Ectodermal cell (in vitro differentiated cells): Measurements from ENCODE around the gene MAP2K7.
A peak's percentile ranks its signal among the peaks of the same experiment; 100 is the strongest.

Experiments
- H3K27ac ChIP-seq: 2 replicates; pipeline ENCODE4 v1.7.0; 2013; ENCODE audit warnings: mild to moderate bottlenecking, low read depth, low read length; ENCODE audit not compliant: insufficient read depth, poor library complexity, severe bottlenecking
- H3K27me3 ChIP-seq: 2 replicates; pipeline ENCODE4 v1.7.0; 2013; ENCODE audit warnings: mild to moderate bottlenecking, low read length; ENCODE audit not compliant: insufficient read depth, control insufficient read depth, poor library complexity, severe bottlenecking
- H3K36me3 ChIP-seq: one replicate; pipeline ENCODE4 v1.7.0; 2013; ENCODE audit warnings: low read length; ENCODE audit not compliant: control insufficient read depth, insufficient read depth
- H3K4me1 ChIP-seq: one replicate; pipeline ENCODE4 v1.7.0; 2013; ENCODE audit warnings: low read length; ENCODE audit not compliant: control insufficient read depth, insufficient read depth
- H3K4me3 ChIP-seq: 2 replicates; pipeline ENCODE4 v1.7.0; 2013; ENCODE audit warnings: low read depth, low read length, control low read depth; ENCODE audit not compliant: insufficient read depth
- H3K9me3 ChIP-seq: 2 replicates; pipeline ENCODE4 v1.7.0; 2013; ENCODE audit warnings: mild to moderate bottlenecking, low read length, moderate library complexity; ENCODE audit not compliant: control insufficient read depth
- WGBS, 2 experiments: methylation state at CpG; one replicate each; pipeline ENCODE4 v1.1.7; 2013; ENCODE audit warnings: missing lambda C conversion rate in 2 of 2; 5-methylcytosine and 5-hydroxymethylcytosine counted together

Gene MAP2K7

DNA sequence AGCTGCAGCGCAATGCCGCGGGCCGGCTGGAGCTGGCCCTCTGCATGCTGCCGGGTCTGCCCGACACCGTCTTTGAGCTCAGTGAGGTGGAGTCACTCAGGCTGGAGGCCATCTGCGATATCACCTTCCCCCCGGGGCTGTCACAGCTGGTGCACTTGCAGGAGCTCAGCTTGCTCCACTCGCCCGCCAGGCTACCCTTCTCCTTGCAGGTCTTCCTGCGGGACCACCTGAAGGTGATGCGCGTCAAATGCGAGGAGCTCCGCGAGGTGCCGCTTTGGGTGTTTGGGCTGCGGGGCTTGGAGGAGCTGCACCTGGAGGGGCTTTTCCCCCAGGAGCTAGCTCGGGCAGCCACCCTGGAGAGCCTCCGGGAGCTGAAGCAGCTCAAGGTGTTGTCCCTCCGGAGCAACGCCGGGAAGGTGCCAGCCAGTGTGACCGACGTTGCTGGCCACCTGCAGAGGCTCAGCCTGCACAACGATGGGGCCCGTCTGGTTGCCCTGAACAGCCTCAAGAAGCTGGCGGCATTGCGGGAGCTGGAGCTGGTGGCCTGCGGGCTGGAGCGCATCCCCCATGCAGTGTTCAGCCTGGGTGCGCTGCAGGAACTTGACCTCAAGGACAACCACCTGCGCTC is 3.8 kb upstream of the MAP2K7 start:
- Histone ChIP-seq H3K27ac (no peak overlapping the region), H3K36me3 (no peaks in the 10 kb centered on the region), H3K27me3 (no peaks in the 10 kb centered on the region), H3K4me1 (peaks cover 11% of the 10 kb centered on the region), H3K9me3 (no peaks in the 10 kb centered on the region), H3K4me3 (no peak overlapping the region)
- 94 to 95% methylated on average over 34 of the region's 34 CpGs for WGBS, 2 experiments

DNA sequence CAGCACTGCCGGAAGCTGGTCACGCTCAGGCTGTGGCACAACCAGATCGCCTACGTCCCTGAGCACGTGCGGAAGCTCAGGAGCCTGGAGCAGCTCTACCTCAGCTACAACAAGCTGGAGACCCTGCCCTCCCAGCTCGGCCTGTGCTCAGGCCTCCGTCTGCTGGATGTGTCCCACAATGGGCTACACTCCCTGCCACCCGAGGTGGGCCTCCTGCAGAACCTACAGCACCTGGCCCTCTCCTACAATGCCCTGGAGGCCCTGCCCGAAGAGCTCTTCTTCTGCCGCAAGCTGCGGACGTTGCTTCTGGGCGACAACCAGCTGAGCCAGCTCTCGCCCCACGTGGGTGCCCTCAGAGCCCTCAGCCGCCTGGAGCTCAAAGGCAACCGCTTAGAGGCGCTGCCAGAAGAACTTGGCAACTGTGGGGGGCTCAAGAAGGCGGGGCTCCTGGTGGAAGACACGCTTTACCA is 3.2 kb upstream of the MAP2K7 start:
- no peak overlapping the region for H3K27ac ChIP-seq
- H3K4me1 ChIP-seq = peaks cover 11% of the 10 kb centered on the region
- no peaks in the 10 kb centered on the region for H3K36me3 ChIP-seq
- H3K4me3 ChIP-seq = no peak overlapping the region
- no peaks in the 10 kb centered on the region for H3K27me3 ChIP-seq
- WGBS, 2 experiments = 88 to 90% methylated on average over 21 of the region's 21 CpGs
- no peaks in the 10 kb centered on the region for H3K9me3 ChIP-seq

DNA sequence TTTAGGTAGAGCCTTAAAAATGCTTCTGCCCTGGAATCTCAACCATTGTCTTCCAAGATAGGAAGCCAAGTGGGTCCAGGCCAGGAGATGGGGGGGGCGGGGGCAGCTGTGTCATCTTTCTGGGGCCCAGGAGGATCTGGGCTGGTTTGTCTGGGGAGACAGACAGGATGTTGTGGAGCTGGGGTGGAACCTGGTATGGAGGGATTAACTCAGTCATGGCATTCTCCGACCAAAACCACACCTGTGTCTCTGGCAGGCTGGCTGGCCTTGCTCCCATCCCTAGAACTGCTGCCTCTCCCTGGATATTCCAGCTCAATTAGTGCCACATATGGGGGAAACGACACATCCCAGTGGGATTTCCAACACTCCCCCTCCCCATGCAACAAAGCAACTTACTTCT is 2.7 kb upstream of the MAP2K7 start:
- H3K4me3 ChIP-seq = no peak overlapping the region
- H3K36me3 ChIP-seq = no peaks in the 10 kb centered on the region
- no peaks in the 10 kb centered on the region for H3K27me3 ChIP-seq
- no peak overlapping the region for H3K27ac ChIP-seq
- no peaks in the 10 kb centered on the region for H3K9me3 ChIP-seq
- peaks cover 11% of the 10 kb centered on the region for H3K4me1 ChIP-seq
- 81 to 89% methylated on average over 3 of the region's 3 CpGs for WGBS, 2 experiments

DNA sequence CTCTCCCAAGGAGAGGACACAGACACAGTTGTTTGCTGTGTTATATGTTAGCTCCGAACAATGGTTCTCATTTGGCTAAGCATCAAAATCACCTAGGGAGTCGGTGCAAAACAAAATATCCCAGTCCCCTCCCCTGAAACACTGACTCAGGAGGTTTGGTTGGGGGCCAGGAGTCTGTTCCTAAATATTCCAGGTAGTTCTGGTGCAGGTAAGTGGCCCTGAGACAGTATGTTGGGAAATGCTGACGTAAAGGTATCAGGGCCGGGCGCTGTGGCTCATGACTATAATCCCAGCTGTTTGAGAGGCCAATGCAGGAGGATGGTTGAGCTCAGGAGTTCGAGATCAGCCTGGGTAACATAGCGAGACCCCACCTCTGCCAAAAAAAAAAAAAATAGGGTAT is 2.3 kb upstream of the MAP2K7 start:
- Histone ChIP-seq H3K27me3 (no peaks in the 10 kb centered on the region), H3K9me3 (no peaks in the 10 kb centered on the region), H3K36me3 (no peaks in the 10 kb centered on the region), H3K4me3 (no peak overlapping the region), H3K27ac (no peak overlapping the region), H3K4me1 (peaks cover 11% of the 10 kb centered on the region)
- WGBS, 2 experiments = 95% methylated on average over 7 of the region's 7 CpGs

DNA sequence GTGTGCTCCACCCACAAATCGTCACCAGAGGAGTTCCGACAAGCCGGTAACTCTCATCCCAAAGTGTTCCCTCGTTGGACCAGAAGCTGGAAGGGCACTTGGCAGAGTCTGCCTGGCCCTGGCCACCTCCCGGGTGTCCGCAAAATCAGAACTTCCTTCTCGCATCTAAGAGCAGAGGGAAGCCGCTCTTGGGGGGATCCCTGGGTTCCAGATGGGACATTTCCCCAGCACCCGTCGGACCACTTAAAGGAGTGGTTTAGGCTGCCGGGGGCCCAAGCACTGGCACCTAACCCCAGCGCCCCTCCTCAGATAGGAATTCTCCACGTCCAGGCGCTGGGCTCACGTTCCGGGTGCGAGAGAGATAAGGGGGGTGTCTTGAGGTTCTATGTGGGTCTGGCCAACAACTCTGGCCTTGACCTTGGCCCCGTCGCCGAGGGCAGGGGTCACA is 857 bp upstream of the MAP2K7 start:
- Histone ChIP-seq H3K27me3 (no peaks in the 10 kb centered on the region), H3K4me3 (peak overlapping the region; percentile 73), H3K36me3 (no peaks in the 10 kb centered on the region), H3K4me1 (peaks cover 11% of the 10 kb centered on the region), H3K9me3 (no peaks in the 10 kb centered on the region), H3K27ac (peak overlapping the region; percentile 28)
- 66 to 67% methylated on average over 20 of the region's 20 CpGs for WGBS, 2 experiments

DNA sequence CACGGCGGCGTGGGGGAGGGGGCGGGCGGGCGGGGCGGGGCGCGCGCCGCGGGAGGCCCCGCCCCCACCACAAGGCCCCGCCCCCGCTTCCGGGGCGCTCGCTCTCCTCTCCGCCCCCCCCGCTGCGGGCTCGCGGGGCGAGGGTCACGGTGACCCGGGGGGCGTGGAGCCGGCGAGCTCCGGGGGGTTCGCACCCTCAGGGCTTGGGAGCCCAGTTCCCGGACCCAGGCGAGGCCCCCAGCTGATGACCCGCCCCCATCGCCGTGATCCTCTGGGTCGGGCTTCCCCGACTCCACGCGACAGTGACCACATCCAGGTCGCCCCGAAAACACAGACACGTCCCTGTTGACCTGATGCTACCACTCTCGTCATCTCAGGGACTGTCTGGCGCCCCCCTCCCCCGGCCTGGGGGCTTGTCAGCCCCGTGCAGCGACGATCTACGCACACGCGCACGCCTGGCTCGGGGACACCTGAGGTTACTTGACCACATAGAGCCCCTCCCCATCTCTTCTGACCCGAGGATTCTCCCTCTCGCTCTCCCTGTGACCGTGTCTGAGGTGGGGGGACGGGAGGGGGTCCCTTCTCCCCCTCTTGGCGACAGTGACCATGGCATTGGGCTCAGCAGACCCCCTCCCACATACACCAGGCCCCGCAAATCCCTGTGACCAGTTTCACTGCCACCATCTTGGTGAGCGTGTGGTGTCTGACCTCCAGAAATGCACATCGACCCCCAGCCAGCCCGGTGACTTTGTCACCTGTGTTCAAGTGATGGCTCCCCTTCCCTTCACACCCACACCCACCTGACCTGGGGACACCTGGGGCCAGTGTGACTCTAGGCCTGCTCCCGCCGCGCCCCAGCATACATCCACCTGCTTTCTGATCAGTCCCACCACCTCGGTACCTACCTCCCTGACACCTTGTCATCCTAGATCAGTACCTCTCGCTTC is 670 bp downstream of the MAP2K7 start:
- Histone ChIP-seq H3K27me3 (no peaks in the 10 kb centered on the region), H3K4me3 (peak overlapping the region; percentile 73), H3K4me1 (peaks cover 11% of the 10 kb centered on the region), H3K27ac (no peak overlapping the region), H3K36me3 (no peaks in the 10 kb centered on the region), H3K9me3 (no peaks in the 10 kb centered on the region)
- WGBS, 2 experiments = 12 to 13% methylated on average over 68 of the region's 68 CpGs

DNA sequence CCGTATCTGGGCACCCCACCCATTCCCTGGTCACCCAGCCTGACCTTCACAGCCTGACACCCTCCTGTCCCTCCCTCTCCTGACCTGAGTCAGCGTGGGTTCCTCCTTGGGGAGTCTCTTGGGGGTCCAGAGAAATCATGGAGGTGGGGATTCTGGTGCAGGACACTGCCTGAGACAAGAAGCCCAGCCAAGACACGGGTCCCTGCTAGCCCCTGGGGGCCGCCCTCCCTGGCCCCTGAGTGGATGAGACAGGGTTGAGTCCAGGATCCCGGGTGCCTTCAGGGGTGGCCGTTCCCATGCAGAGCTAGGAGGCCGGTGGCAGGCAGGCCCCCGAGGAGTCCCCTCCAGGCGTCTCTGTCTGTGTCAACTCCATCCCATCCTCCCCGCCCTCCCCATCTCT is 1.6 kb downstream of the MAP2K7 start:
- 82 to 83% methylated on average over 10 of the region's 10 CpGs for WGBS, 2 experiments
- Histone ChIP-seq H3K36me3 (peaks cover 2% of the 10 kb centered on the region), H3K27me3 (no peaks in the 10 kb centered on the region), H3K27ac (no peak overlapping the region), H3K9me3 (no peaks in the 10 kb centered on the region), H3K4me3 (peak overlapping the region; percentile 73), H3K4me1 (peaks cover 11% of the 10 kb centered on the region)

DNA sequence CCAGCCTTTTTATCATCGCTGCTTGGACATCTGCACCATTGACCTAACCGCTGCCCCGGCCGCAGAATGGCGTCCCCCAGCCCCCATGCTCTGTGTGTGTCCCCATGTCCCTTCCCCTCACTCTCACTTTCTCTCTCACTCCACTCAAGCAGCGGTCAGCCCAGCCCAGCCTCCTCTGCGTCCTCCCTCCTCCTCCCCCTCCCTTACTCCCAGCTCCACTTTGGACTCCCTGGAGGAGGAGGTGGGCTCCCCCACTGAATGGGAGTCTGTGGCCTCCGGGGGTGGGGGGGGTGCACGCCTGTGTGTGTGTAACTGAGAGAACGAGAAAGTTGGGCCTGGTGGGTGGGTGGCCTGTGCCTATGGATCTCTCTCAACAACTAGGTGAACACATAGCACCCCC is 2.2 kb downstream of the MAP2K7 start:
- Histone ChIP-seq H3K4me3 (no peak overlapping the region), H3K27me3 (no peaks in the 10 kb centered on the region), H3K27ac (no peak overlapping the region), H3K4me1 (peaks cover 11% of the 10 kb centered on the region), H3K36me3 (peaks cover 8% of the 10 kb centered on the region), H3K9me3 (no peaks in the 10 kb centered on the region)
- WGBS, 2 experiments = 96% methylated on average over 10 of the region's 10 CpGs

DNA sequence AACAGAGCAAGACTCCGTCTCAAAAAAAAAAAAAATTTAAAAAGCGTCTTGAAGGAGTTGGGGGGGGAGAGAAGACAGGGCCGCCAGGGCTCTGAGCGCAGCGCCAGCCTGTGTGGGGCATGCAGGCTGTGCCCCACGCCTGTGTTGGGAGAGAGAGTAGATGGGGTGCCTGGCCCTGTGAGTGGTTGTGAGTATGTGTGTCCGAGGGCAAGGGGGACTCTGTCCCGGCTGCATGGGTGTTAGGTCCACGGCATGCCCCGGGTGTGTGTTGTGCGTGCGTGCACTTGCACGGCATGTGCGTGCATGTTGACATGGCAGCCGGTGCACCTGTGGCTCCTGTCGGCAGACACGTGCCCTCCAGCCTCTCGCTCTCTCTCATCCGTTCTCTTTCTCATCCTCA is 3.4 kb downstream of the MAP2K7 start:
- Histone ChIP-seq H3K4me3 (no peak overlapping the region), H3K9me3 (no peaks in the 10 kb centered on the region), H3K36me3 (peaks cover 10% of the 10 kb centered on the region), H3K27ac (no peak overlapping the region), H3K4me1 (peaks cover 11% of the 10 kb centered on the region), H3K27me3 (no peaks in the 10 kb centered on the region)
- WGBS, 2 experiments = 94 to 95% methylated on average over 19 of the region's 19 CpGs

DNA sequence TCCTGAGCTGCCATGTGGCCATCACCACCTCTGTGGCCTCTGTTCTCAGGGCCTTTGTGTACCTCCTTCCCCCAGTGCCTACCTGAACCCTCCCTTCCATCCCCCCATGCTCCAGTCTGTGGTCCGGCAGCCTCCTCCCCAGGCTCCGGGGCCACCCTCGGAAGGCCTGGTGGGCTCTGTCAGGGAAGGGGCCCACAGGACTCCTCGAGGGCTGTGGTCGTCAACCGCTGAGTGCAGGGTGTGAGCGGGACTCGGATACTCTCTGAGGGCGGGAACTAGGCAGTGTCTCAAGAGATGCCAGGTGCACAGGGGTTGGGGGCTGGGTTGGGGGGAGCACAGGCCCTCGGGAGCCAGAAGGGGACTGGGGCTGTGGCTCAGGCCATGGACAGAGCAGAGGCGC is 3.9 kb downstream of the MAP2K7 start:
- Histone ChIP-seq H3K4me1 (peaks cover 11% of the 10 kb centered on the region), H3K4me3 (no peak overlapping the region), H3K36me3 (peaks cover 10% of the 10 kb centered on the region), H3K9me3 (no peaks in the 10 kb centered on the region), H3K27me3 (no peaks in the 10 kb centered on the region), H3K27ac (no peak overlapping the region)
- 94 to 96% methylated on average over 11 of the region's 11 CpGs for whole genome bisulfite sequencing, 2 experiments
